ENCODE data around the gene TAF4B.
"Not testable (repeated sequence)": the region's sequence is repeated elsewhere in the genome, so short reads cannot be mapped to it uniquely, and the experiment has no call there.

The TAF4B gene

DNA sequence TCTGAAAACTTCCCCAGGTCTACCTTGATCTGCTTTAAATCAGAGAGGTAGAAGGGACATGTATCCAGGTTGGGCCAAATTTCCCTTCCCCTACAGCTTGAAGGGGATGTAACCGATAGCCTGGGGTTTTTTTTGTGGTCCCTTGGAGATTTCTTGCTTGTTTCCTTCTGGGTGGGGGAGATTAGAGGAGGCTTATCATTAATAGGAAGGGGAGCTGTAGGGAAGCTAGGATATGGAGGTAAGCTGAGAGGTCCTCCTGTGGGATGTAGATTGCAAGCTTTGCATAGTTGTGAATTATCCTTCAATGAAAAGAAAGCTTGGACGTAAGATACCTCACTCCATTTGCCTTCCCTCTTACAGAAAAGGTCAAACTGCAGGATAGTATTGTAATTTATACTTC lies 11.1 kb downstream of the TAF4B start:
- DNase-seq (ENCODE audit: low read depth): not testable (repeated sequence)

- DNase-seq (ENCODE audit: low read depth): not testable (repeated sequence)
These were observed 12.5 kb downstream of the TAF4B start for GRCh38 chr18:26238718-26239117.

- not testable (repeated sequence) for DNase-seq (ENCODE audit: low read depth)
These were observed 16.1 kb downstream of the TAF4B start for GRCh38 chr18:26242392-26242791.

DNA sequence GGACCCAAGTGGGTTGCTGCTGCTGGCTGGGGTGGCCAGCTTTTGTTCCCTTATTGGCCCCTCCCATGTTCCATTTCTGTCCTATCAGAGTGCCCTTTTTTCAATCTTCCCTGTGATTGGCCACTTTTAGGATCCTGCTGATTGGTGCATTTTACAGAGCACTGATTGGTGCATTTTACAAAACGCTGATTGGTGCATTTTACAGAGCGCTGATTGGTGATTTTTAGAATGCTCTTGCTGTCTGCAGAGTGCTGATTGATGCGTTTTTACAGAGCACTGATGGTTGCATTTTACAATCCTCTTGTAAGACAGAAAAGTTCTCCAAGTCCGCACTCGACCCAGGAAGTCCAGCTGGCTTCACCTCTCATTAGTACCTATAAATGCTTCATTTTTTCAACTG lies 19.2 kb downstream of the TAF4B start:
- DNase-seq (ENCODE audit: low read depth): not testable (repeated sequence)

GRCh38 chr18:26252411-26252810 lies 26.2 kb downstream of the TAF4B start:
- no peak for DNase-seq (ENCODE audit: low read depth)

- not testable (repeated sequence) for DNase-seq (ENCODE audit: low read depth)
These were observed 28.6 kb downstream of the TAF4B start for GRCh38 chr18:26254808-26255207.

DNA sequence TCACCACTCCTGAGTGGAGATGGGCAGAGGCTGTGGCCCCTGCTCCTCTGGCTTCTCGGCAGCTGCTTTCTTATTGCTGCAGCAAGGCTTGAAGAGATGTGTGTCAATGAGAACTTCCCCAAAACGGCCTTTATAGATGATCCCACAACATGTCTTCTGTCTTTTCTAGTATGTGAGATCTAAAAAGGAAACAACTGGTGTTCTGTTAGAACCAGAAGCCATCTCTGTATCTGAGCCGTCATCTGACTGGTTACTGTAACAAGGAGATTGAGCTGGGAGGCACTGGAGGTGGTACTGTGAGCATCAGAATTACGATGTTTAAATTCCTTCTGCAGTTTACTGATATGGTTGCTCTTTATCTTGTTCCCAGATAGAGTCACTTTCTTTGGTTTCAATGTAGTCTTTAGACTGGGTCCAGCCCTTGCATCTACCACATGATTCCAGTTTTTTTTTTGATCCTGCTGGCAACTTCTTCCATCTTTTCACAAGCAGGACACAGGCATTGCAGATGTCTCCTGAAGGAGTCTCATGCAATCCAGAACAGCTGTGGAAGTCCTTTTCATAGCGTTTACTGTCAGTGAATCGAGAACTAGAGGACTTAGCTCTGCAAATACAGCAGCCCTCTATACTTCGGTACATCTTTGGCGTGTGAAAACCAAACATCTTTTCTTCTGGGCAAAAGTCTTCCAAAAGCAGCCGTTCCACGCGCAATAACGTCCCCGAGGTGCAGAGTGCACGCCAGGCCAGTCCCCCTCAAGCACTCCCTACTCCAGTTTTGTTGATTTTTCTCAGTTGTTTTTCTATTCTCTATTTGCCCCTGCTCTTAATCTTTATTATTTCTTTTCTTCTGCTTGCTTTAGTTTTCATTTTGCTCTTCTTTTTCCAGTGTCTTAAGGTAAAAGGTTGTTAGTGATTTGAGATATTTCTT lies 29.7 kb downstream of the TAF4B start:
- no peak for DNase-seq (ENCODE audit: low read depth)

DNA sequence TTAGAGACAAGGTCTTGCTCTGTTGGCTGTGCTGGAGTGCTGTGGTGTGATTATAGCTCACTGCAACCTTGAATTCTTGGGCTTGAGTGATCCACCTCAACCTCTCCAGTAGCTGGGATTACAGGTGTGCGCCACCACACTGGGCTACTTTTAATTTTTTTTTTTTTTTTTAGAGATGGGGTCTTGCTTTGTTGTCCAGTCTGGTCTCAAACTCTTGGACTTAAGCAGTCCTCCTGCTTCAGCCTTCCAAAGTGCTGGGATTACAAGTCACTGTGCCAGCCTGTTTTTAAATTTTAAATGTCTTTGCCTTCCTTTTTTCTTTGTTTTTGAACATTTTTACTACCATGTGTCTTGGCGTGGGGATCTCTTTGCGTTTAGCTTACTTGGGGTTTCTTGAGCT lies 32.5 kb downstream of the TAF4B start:
- no peak for DNase-seq (ENCODE audit: low read depth)

- not testable (repeated sequence) for DNase-seq (ENCODE audit: low read depth)
These were observed 33.2 kb downstream of the TAF4B start for GRCh38 chr18:26259416-26259815.

DNA sequence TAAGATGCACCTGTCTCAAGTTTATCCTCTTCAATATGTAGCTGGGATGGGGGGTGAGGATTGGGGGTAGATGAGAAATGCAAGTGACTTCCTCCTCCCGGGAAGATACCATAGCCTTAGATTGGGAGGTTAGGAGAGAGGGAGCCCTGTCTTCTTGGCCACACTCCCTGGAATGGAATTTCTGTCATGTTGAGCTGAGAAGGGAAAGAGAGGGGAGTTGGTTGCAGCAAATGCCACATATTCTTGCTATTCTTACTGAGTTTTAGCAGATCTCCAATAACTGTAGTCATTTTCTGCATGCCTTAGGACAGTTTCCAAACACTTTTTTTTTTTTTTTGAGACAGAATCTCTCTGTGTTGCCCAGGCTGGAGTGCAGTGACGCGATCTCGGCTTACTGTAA lies 35.9 kb downstream of the TAF4B start:
- DNase-seq (ENCODE audit: low read depth): no peak

DNA sequence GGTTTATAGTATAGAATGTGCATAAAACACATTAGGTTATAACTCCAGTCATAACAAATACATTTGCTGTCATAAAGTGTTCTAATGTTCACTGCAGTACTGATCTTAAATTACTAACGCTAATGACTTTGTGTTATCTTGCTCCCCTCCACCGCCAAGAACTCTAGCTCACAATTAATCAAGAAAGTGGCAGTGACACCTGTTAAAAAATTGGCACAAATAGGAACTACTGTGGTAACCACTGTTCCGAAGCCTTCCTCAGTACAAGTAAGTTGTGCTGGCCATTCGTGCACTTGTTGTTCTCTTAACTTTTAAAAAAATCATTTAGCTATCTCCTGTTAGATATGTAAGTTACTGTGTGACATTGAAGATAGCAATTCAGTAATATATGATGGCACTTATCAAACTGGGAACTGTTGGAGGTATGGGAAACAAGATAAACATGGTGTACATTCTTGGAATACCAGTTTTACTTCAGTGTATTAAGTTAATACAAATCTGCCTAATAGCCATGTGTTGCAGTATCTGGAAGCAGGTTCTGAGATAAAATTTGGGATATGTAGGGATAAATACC lies 41.2 kb downstream of the TAF4B start:
- DNase-seq (ENCODE audit: low read depth): no peak

DNA sequence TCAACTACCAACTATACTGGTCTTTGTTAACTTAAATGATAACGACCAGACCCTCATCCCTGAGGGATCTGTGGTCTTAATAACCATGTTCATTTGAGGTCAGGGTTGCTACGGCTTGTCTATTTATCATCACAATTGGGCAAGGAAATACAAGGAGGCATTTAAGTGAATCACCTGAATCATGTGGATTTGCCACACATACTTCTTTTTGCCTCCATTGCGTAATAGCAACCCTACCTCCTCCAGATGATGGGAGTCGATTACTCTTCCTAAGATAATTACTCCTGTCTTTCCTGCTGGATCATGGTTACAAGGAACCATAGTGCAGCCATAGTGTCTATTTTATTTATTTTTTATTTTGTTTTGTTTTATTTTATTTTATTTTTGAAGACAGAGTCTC lies 42.2 kb downstream of the TAF4B start:
- no peak for DNase-seq (ENCODE audit: low read depth)

- no peak for DNase-seq (ENCODE audit: low read depth)
These were observed 45.8 kb downstream of the TAF4B start for GRCh38 chr18:26271917-26272549.

GRCh38 chr18:26277374-26277773 lies 51.1 kb downstream of the TAF4B start:
- DNase-seq (ENCODE audit: low read depth): no peak

- DNase-seq (ENCODE audit: low read depth): no peak
These were observed 53.2 kb downstream of the TAF4B start for GRCh38 chr18:26279428-26279827.

GRCh38 chr18:26286008-26286407 lies 59.8 kb downstream of the TAF4B start:
- no peak for DNase-seq (ENCODE audit: low read depth)

- DNase-seq (ENCODE audit: low read depth): no peak
These were observed 61.4 kb downstream of the TAF4B start for GRCh38 chr18:26287644-26288043.

- DNase-seq (ENCODE audit: low read depth): no peak
These were observed 64.1 kb downstream of the TAF4B start for GRCh38 chr18:26290385-26290784.

- DNase-seq (ENCODE audit: low read depth): no peak
These were observed 67.7 kb downstream of the TAF4B start for GRCh38 chr18:26293982-26294381.

DNA sequence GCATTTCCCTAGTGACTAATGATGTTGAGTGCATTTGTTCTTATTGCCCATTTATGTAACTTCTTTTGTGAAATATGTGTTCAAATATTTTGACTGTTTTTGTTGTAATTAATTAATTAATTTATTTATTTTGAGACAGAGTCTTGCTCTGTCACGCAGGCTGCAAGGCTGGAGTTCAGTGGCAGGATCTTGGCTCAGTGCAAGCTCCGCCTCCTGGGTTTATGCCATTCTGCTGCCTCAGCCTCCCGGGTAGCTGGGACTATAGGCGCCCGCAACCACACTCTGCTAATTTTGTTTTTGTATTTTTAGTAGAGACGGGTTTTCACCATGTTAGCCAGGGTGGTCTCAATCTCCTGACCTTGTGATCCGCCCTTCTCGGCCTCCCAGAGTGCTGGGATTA lies 71.9 kb downstream of the TAF4B start:
- no peak for DNase-seq (ENCODE audit: low read depth)

GRCh38 chr18:26301681-26302080 lies 75.4 kb downstream of the TAF4B start:
- DNase-seq (ENCODE audit: low read depth): no peak

DNA sequence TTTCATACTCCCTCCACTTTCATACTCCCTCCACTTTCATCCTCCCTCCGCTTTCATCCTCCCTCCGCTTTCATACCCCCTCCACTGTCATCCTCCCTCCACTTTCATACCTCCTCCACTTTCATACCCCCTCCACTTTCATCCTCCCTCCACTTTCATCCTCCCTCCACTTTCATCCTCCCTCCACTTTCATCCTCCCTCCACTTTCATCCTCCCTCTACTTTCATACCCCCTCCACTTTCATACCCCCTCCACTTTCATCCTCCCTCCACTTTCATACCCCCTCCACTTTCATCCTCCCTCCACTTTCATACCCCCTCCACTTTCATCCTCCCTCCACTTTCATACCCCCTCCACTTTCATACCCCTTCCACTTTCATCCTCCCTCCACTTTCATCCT lies 77.0 kb downstream of the TAF4B start:
- not testable (repeated sequence) for DNase-seq (ENCODE audit: low read depth)

- no peak for DNase-seq (ENCODE audit: low read depth)
These were observed 78.3 kb downstream of the TAF4B start for GRCh38 chr18:26304511-26304910.
